Measurements from ENCODE around the gene KIAA1671.

Gene KIAA1671

GRCh38 chr22:24996420-24996952, 44.0 kb downstream of the KIAA1671 start:
- peak overlapping the region; percentile 10; the same call in 1 of the 2 replicates for H3K4me3 ChIP-seq (ENCODE audit: low read depth, low read length)
- H3K9ac ChIP-seq (ENCODE audit: low read length) = peak overlapping the region; percentile 63
- no peaks in the 10 kb centered on the region for H3K36me3 ChIP-seq (ENCODE audit: control insufficient read depth, insufficient read depth, low read length)
- no peaks in the 10 kb centered on the region for H3K9me3 ChIP-seq (ENCODE audit: control insufficient read depth, insufficient read depth, low read depth, low read length)
- no peaks in the 10 kb centered on the region for H3K27me3 ChIP-seq (ENCODE audit: control insufficient read depth, insufficient read depth, low read length)
- H3K27ac ChIP-seq (ENCODE audit: low read depth, low read length) = peak overlapping the region; percentile 29; the same call in 1 of the 2 replicates
- H3K4me1 ChIP-seq (ENCODE audit: control insufficient read depth, insufficient read depth, low read length) = peaks cover 42% of the 10 kb centered on the region

DNA sequence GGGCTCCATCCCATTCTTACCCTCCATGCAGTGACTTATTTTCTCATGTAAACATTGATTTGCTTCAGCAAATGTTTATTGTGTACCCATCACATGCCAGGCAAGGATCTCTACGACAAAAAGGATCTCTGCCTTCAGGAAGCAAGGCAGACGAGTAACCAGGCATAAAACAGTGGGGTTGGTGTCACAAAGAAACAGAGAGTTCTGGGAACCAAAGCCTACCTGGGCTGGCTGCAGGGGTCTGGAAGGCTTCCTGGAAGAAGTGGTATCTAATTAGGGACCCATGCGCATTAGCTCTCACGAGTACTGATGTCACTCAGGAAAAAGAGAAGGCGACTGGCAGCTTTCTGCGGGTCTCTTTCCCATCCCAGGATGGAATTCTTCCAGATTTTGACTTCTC, 44.5 kb downstream of the KIAA1671 start:
- Histone ChIP-seq H3K9ac (ENCODE audit: low read length) (peak overlapping the region; percentile 39), H3K4me1 (ENCODE audit: control insufficient read depth, insufficient read depth, low read length) (peaks cover 44% of the 10 kb centered on the region), H3K36me3 (ENCODE audit: control insufficient read depth, insufficient read depth, low read length) (no peaks in the 10 kb centered on the region), H3K4me3 (ENCODE audit: low read depth, low read length) (peak overlapping the region; percentile 10; the same call in 1 of the 2 replicates), H3K9me3 (ENCODE audit: control insufficient read depth, insufficient read depth, low read depth, low read length) (no peaks in the 10 kb centered on the region), H3K27ac (ENCODE audit: low read depth, low read length) (peak overlapping the region; percentile 48; the same call in 1 of the 2 replicates), H3K27me3 (ENCODE audit: control insufficient read depth, insufficient read depth, low read length) (no peaks in the 10 kb centered on the region)

- no peaks in the 10 kb centered on the region for H3K36me3 ChIP-seq (ENCODE audit: control insufficient read depth, insufficient read depth, low read length)
- H3K27me3 ChIP-seq (ENCODE audit: control insufficient read depth, insufficient read depth, low read length) = no peaks in the 10 kb centered on the region
- H3K4me3 ChIP-seq (ENCODE audit: low read depth, low read length) = no peak overlapping the region
- H3K9ac ChIP-seq (ENCODE audit: low read length) = no peak overlapping the region
- no peaks in the 10 kb centered on the region for H3K9me3 ChIP-seq (ENCODE audit: control insufficient read depth, insufficient read depth, low read depth, low read length)
- peaks cover 37% of the 10 kb centered on the region for H3K4me1 ChIP-seq (ENCODE audit: control insufficient read depth, insufficient read depth, low read length)
- H3K27ac ChIP-seq (ENCODE audit: low read depth, low read length) = no peak overlapping the region
Observed at GRCh38 chr22:25000686-25001085, 48.2 kb downstream of the KIAA1671 start.

- no peaks in the 10 kb centered on the region for H3K9me3 ChIP-seq (ENCODE audit: control insufficient read depth, insufficient read depth, low read depth, low read length)
- no peak overlapping the region for H3K4me3 ChIP-seq (ENCODE audit: low read depth, low read length)
- no peak overlapping the region for H3K9ac ChIP-seq (ENCODE audit: low read length)
- H3K27ac ChIP-seq (ENCODE audit: low read depth, low read length) = no peak overlapping the region
- H3K4me1 ChIP-seq (ENCODE audit: control insufficient read depth, insufficient read depth, low read length) = peaks cover 30% of the 10 kb centered on the region
- no peaks in the 10 kb centered on the region for H3K36me3 ChIP-seq (ENCODE audit: control insufficient read depth, insufficient read depth, low read length)
- no peaks in the 10 kb centered on the region for H3K27me3 ChIP-seq (ENCODE audit: control insufficient read depth, insufficient read depth, low read length)
Observed at GRCh38 chr22:25002241-25002985, 49.9 kb downstream of the KIAA1671 start.

DNA sequence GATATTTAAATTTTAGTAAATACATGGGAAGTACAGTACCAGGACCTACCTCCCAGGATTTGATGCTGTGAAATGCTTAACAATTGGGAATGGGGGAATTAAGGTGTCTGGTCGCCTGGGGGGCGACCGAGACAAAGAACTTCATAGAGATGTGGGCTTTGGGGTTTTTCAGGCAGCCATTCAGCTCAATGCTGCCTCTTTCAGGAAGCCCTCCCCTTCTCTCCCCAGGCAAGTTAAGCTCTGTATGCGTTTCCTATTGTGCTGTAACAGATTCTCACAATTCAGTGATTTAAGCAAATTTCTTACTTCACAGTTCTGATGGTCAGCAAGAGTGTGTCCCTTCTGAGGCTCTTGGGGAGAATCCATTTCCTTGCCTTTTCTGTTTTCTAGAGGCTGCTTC, 53.8 kb downstream of the KIAA1671 start:
- H3K9me3 ChIP-seq (ENCODE audit: control insufficient read depth, insufficient read depth, low read depth, low read length) = no peaks in the 10 kb centered on the region
- no peak overlapping the region for H3K4me3 ChIP-seq (ENCODE audit: low read depth, low read length)
- H3K9ac ChIP-seq (ENCODE audit: low read length) = no peak overlapping the region
- 0 out of 2 replicates have a peak overlapping the region, but pooled peaks have one; percentile 7 for H3K27ac ChIP-seq (ENCODE audit: low read depth, low read length)
- no peaks in the 10 kb centered on the region for H3K36me3 ChIP-seq (ENCODE audit: control insufficient read depth, insufficient read depth, low read length)
- no peaks in the 10 kb centered on the region for H3K27me3 ChIP-seq (ENCODE audit: control insufficient read depth, insufficient read depth, low read length)
- peaks cover 19% of the 10 kb centered on the region for H3K4me1 ChIP-seq (ENCODE audit: control insufficient read depth, insufficient read depth, low read length)

DNA sequence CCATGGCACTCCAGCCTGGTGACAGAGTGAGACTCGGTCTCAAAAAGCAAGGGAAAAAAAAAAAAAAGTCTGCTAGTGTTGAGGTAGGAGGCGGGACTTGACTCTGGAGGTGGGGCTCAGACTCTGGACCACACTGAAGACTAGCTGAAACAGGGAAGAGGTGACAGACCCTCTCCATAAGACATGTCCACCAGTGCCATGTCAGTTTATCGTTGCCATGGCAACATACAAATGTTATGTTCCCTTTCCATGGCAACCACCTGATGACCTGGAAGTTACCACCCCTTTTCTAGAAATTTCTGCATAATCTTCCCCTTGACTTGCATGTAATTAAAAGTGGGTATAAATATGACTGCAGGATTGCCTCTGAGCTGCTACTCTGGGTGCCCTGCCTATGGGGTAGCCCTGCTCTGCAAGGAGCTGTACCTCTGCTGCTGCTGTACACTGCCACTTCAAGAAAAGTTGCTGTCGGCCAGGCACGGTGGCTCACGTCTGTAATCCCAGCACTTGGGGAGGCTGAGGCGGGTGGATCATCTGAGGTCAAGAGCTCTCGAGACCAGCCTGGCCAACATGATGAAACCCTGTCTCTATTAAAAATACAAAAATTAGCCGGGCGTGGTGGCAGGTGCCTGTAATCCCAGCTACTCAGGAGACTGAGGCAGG, 55.1 kb downstream of the KIAA1671 start:
- no peak overlapping the region for H3K9ac ChIP-seq (ENCODE audit: low read length)
- peaks cover 13% of the 10 kb centered on the region for H3K4me1 ChIP-seq (ENCODE audit: control insufficient read depth, insufficient read depth, low read length)
- no peaks in the 10 kb centered on the region for H3K27me3 ChIP-seq (ENCODE audit: control insufficient read depth, insufficient read depth, low read length)
- H3K4me3 ChIP-seq (ENCODE audit: low read depth, low read length) = no peak overlapping the region
- H3K36me3 ChIP-seq (ENCODE audit: control insufficient read depth, insufficient read depth, low read length) = no peaks in the 10 kb centered on the region
- no peak overlapping the region for H3K27ac ChIP-seq (ENCODE audit: low read depth, low read length)
- no peaks in the 10 kb centered on the region for H3K9me3 ChIP-seq (ENCODE audit: control insufficient read depth, insufficient read depth, low read depth, low read length)

DNA sequence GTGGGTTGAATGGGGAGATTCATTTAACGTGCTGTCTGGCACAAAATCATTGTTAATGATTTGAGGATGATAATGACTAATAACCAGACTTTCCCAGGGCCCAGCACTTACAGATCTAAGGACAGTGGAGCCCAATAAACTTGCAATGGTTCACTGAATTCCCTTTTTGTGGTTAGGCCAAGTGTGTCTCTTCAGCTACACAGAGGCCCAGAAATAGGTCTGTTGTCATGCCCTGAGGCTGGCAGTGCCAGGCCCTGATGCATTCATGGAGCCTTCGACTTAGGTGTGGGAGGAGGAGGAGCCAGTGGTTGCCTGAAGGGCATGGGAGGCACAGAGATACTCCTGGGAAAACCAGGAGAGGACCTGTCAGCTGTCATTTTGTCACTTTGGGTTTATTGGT, 56.1 kb downstream of the KIAA1671 start:
- no peaks in the 10 kb centered on the region for H3K9me3 ChIP-seq (ENCODE audit: control insufficient read depth, insufficient read depth, low read depth, low read length)
- H3K27me3 ChIP-seq (ENCODE audit: control insufficient read depth, insufficient read depth, low read length) = no peaks in the 10 kb centered on the region
- H3K4me3 ChIP-seq (ENCODE audit: low read depth, low read length) = no peak overlapping the region
- H3K27ac ChIP-seq (ENCODE audit: low read depth, low read length) = no peak overlapping the region
- no peaks in the 10 kb centered on the region for H3K36me3 ChIP-seq (ENCODE audit: control insufficient read depth, insufficient read depth, low read length)
- no peak overlapping the region for H3K9ac ChIP-seq (ENCODE audit: low read length)
- H3K4me1 ChIP-seq (ENCODE audit: control insufficient read depth, insufficient read depth, low read length) = peaks cover 21% of the 10 kb centered on the region

GRCh38 chr22:25012741-25013143, 60.2 kb downstream of the KIAA1671 start:
- no peaks in the 10 kb centered on the region for H3K27me3 ChIP-seq (ENCODE audit: control insufficient read depth, insufficient read depth, low read length)
- no peaks in the 10 kb centered on the region for H3K36me3 ChIP-seq (ENCODE audit: control insufficient read depth, insufficient read depth, low read length)
- no peaks in the 10 kb centered on the region; the same call in 1 of the 2 replicates for H3K9me3 ChIP-seq (ENCODE audit: control insufficient read depth, insufficient read depth, low read depth, low read length)
- peaks cover 27% of the 10 kb centered on the region for H3K4me1 ChIP-seq (ENCODE audit: control insufficient read depth, insufficient read depth, low read length)
- H3K4me3 ChIP-seq (ENCODE audit: low read depth, low read length) = no peak overlapping the region
- no peak overlapping the region for H3K9ac ChIP-seq (ENCODE audit: low read length)
- H3K27ac ChIP-seq (ENCODE audit: low read depth, low read length) = no peak overlapping the region

GRCh38 chr22:25013607-25014006, 61.1 kb downstream of the KIAA1671 start:
- Histone ChIP-seq H3K4me3 (ENCODE audit: low read depth, low read length) (no peak overlapping the region), H3K4me1 (ENCODE audit: control insufficient read depth, insufficient read depth, low read length) (peaks cover 32% of the 10 kb centered on the region), H3K27ac (ENCODE audit: low read depth, low read length) (no peak overlapping the region), H3K36me3 (ENCODE audit: control insufficient read depth, insufficient read depth, low read length) (no peaks in the 10 kb centered on the region), H3K9ac (ENCODE audit: low read length) (no peak overlapping the region), H3K9me3 (ENCODE audit: control insufficient read depth, insufficient read depth, low read depth, low read length) (no peaks in the 10 kb centered on the region; the same call in 1 of the 2 replicates), H3K27me3 (ENCODE audit: control insufficient read depth, insufficient read depth, low read length) (no peaks in the 10 kb centered on the region)

DNA sequence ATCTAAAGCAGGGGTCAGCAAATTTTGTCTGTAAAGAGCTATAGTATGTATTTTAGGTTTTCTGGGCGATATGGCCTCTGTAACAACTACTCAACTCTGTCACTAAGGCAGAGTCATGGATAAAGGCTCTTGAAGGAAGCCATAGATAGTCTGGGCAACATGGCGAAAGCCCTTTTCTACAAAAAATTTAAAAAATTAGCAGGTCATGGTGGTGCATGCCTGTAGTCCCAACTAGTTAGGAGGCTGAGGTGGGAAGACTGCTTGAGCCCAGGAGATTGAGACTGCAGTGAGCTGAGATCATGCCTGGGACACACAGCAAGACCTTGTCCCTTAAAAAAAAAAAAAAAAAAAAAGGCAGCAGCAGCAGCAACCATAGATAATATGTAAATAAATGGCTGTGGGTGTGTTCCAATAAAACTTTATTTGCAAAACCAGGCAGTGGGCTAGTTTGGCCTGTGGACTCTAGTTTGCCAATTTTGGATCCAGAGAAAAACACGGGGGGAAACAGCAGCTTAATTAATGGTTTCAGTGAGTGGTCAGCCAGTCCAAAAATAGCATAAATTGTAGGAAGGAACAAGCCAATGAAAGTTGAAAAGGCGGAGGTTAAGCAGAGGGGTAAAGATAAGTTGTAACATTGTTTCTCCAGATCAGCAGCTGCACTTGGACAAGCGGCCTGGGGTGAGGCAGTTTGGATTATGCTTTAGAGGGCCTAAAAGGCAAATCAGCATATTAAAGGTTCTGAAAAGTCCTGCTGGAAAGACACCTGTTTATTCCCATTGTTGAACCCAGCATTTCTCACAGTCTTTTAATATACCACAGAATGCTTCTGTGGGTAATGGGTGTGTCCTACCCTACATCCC, 62.6 kb downstream of the KIAA1671 start:
- Histone ChIP-seq H3K27me3 (ENCODE audit: control insufficient read depth, insufficient read depth, low read length) (no peaks in the 10 kb centered on the region), H3K9me3 (ENCODE audit: control insufficient read depth, insufficient read depth, low read depth, low read length) (no peaks in the 10 kb centered on the region; the same call in none of the 2 replicates), H3K27ac (ENCODE audit: low read depth, low read length) (no peak overlapping the region), H3K9ac (ENCODE audit: low read length) (no peak overlapping the region), H3K4me3 (ENCODE audit: low read depth, low read length) (no peak overlapping the region), H3K36me3 (ENCODE audit: control insufficient read depth, insufficient read depth, low read length) (no peaks in the 10 kb centered on the region), H3K4me1 (ENCODE audit: control insufficient read depth, insufficient read depth, low read length) (peaks cover 32% of the 10 kb centered on the region)

Data from HUES6 (cell line).